ENCODE measurements around the gene MESD.

The MESD gene

DNA sequence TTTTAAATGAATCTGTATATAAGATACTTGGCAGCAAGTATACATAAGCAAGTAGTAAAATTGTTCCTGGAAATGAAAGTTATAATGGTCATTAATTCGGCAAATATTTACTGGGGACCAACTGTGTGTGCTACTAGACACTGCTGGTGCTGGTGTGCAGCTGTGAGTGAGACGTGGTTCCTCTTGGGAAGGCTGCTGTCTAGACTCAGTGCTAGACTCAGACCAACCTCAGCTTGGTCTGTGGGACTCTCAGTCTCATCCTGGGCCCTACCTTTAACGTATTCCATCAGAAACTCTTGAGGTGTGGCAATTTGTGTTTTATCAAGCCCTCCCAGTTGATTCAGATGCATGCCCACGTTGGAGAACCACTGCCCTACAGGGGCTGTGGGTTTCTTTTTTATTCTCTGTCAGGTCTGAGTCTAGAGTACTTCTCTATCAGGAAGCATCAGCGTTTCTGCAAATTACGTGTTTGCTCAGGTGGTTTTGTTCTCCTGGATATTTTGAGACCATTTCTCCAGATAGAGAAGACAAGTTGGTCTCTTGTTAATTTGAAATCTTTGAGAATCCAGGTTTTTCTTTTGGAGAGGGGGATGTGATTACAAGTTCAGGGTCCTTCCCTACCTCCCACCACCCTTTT is 17.9 kb upstream of the MESD start:
- no peak for DNase-seq (ENCODE audit: low read depth, low spot score)
- H3K4me3 ChIP-seq (ENCODE audit: low read depth, low read length): no peak overlapping the region
- TF ChIP-seq CTCF (IDR thresholded peaks at IDR 0.05; ENCODE audit: low read depth, low read length): no peak
- in situ Hi-C loops (cut with HindIII; ENCODE audit: low sequenced_read_pairs): no loop called here

GRCh38 chr15:81006124-81006523 is 16.5 kb upstream of the MESD start:
- no peak for TF ChIP-seq CTCF (IDR thresholded peaks at IDR 0.05; ENCODE audit: low read depth, low read length)
- no peak for DNase-seq (ENCODE audit: low read depth, low spot score)
- H3K4me3 ChIP-seq (ENCODE audit: low read depth, low read length): no peak overlapping the region
- in situ Hi-C loops (cut with HindIII; ENCODE audit: low sequenced_read_pairs): no loop called here

GRCh38 chr15:81003097-81003350 is 13.4 kb upstream of the MESD start:
- in situ Hi-C loops (cut with HindIII; ENCODE audit: low sequenced_read_pairs): no loop called here
- no peak for DNase-seq (ENCODE audit: low read depth, low spot score)
- H3K4me3 ChIP-seq (ENCODE audit: low read depth, low read length): no peak overlapping the region
- TF ChIP-seq CTCF (IDR thresholded peaks at IDR 0.05; ENCODE audit: low read depth, low read length): no peak

GRCh38 chr15:81002331-81003096 is 12.9 kb upstream of the MESD start:
- in situ Hi-C loops (cut with HindIII; ENCODE audit: low sequenced_read_pairs): no loop called here
- DNase-seq (ENCODE audit: low read depth, low spot score): no peak
- no peak for TF ChIP-seq CTCF (IDR thresholded peaks at IDR 0.05; ENCODE audit: low read depth, low read length)
- H3K4me3 ChIP-seq (ENCODE audit: low read depth, low read length): peak overlapping the region; percentile 90

DNA sequence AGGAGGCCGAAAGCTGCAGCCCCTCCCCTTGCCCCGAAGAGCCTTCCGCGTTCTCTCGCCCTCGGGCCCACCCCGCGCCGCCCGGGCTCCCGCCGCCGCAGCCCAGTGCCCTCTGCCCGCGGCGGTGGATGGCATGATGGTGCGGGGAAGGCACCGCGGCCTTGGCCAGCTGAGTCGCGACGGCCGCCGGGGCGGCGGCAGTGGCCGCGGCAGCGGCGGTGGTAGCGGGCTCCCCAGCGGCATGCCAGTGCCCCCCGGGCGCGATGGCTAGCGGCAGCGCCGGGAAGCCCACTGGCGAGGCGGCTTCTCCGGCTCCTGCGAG is 12.4 kb upstream of the MESD start:
- peak overlapping the region; percentile 90 for H3K4me3 ChIP-seq (ENCODE audit: low read depth, low read length)
- no peak for TF ChIP-seq CTCF (IDR thresholded peaks at IDR 0.05; ENCODE audit: low read depth, low read length)
- in situ Hi-C loops (cut with HindIII; ENCODE audit: low sequenced_read_pairs): no loop called here
- no peak for DNase-seq (ENCODE audit: low read depth, low spot score)

DNA sequence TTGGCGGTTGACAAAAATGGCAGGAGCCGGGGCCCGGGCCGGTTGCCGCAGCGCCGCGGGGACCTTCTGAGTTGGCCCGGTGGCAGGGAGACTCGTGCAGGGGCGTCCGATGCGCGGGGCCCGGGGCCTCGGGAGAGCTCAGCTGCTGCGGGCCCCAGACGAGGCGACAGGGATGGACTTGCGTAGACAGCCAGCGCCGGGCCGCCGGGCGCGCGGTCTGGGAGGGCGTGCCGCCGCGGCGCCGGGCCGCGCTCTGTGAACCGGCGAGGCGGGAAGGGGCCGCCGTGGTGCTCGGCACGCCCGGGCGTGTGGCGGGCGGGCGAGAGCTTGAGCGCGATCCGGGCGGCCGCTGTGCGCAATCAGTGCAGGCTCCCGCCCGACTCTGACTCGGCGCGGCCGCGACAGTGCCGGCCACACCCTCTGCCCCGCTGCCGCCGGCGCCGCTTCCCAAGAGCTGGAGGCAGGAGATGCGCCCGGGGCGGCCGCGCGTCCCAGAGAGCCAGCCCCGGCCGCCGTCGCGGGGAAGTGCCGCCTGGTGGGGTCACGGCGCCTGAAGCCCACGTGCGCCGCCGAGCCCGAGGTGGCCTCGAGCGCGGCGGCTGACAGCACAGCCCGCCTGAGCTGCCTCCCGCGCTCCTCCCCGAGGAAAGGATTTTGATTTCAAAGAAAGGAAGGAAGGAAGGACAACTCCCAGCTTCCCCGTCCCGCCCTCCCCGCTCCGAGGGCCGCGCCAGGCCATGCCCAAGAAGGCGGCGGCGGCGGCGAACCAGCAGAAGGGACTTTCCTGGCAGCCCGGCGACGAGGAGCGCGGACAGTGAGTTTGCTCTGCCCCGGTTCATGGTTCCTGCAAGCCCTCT is 11.8 kb upstream of the MESD start:
- in situ Hi-C loops (cut with HindIII; ENCODE audit: low sequenced_read_pairs): no loop called here
- peak; percentile 50 for DNase-seq (ENCODE audit: low read depth, low spot score)
- H3K4me3 ChIP-seq (ENCODE audit: low read depth, low read length): peak overlapping the region; percentile 90

More for the DNA sequence above, 11.8 kb upstream of the MESD start:
- TF ChIP-seq CTCF (IDR thresholded peaks at IDR 0.05; ENCODE audit: low read depth, low read length): no peak
